Measurements from ENCODE around the gene MMP11.

Gene MMP11

DNA sequence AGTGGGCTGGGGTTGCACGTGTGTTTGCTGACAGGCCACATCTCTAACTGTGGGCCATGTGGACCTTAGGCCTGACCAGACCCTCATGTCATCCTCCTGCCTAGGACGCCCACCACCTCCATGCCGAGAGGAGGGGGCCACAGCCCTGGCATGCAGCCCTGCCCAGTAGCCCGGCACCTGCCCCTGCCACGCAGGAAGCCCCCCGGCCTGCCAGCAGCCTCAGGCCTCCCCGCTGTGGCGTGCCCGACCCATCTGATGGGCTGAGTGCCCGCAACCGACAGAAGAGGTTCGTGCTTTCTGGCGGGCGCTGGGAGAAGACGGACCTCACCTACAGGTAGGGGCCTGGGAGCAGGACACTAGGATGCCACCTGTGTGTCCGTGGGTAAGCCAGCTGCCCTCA is 6.4 kb downstream of the MMP11 start:
- Histone ChIP-seq H3K4me1 (ENCODE audit: control insufficient read depth, low read length) (0 out of 2 replicates have a peak, but pooled peaks cover 4% of the 10 kb centered on the region), H3K27me3 (ENCODE audit: control insufficient read depth, low read length) (no peaks in the 10 kb centered on the region), H4K20me1 (ENCODE audit: control insufficient read depth, insufficient read depth, low read depth, low read length) (no peaks in the 10 kb centered on the region), H3K36me3 (ENCODE audit: control insufficient read depth, low read length) (no peaks in the 10 kb centered on the region), H3K4me3 (ENCODE audit: low read length) (no peak overlapping the region), H3K79me2 (ENCODE audit: control insufficient read depth, low read length) (no peaks in the 10 kb centered on the region), H3K4me2 (ENCODE audit: low read length) (no peak overlapping the region), H3K9me2 (replicated peaks; ENCODE audit: control insufficient read depth, low read length) (no peaks in the 10 kb centered on the region), H3F3A (ENCODE audit: control insufficient read depth, insufficient read depth) (no peaks in the 10 kb centered on the region), H3K27ac (ENCODE audit: low read depth, low read length) (no peak overlapping the region), H3K9me3 (ENCODE audit: control insufficient read depth, insufficient read depth, low read length) (no peaks in the 10 kb centered on the region)
- no peak for TF ChIP-seq CTCF (IDR thresholded peaks at IDR 0.05; ENCODE audit: low read depth, low read length, poor library complexity, severe bottlenecking)
- TF ChIP-seq EZH2phosphoT487 (IDR thresholded peaks at IDR 0.05; ENCODE audit: borderline replicate concordance, low read length) = no peak

GRCh38 chr22:23779731-23780130 is 7.1 kb downstream of the MMP11 start:
- Histone ChIP-seq H3K27me3 (ENCODE audit: control insufficient read depth, low read length) (no peaks in the 10 kb centered on the region), H3K79me2 (ENCODE audit: control insufficient read depth, low read length) (no peaks in the 10 kb centered on the region), H3K4me1 (ENCODE audit: control insufficient read depth, low read length) (peaks cover 8% of the 10 kb centered on the region; the same call in 1 of the 2 replicates), H3K9me2 (replicated peaks; ENCODE audit: control insufficient read depth, low read length) (no peaks in the 10 kb centered on the region), H4K20me1 (ENCODE audit: control insufficient read depth, insufficient read depth, low read depth, low read length) (no peaks in the 10 kb centered on the region), H3K4me3 (ENCODE audit: low read length) (no peak overlapping the region), H3K9me3 (ENCODE audit: control insufficient read depth, insufficient read depth, low read length) (no peaks in the 10 kb centered on the region), H3K36me3 (ENCODE audit: control insufficient read depth, low read length) (no peaks in the 10 kb centered on the region), H3K27ac (ENCODE audit: low read depth, low read length) (no peak overlapping the region), H3K4me2 (ENCODE audit: low read length) (no peak overlapping the region), H3F3A (ENCODE audit: control insufficient read depth, insufficient read depth) (no peaks in the 10 kb centered on the region)
- TF ChIP-seq EZH2phosphoT487 (IDR thresholded peaks at IDR 0.05; ENCODE audit: borderline replicate concordance, low read length) (no peak), CTCF (IDR thresholded peaks at IDR 0.05; ENCODE audit: low read depth, low read length, poor library complexity, severe bottlenecking) (no peak)

- Histone ChIP-seq H3K79me2 (ENCODE audit: control insufficient read depth, low read length) (no peaks in the 10 kb centered on the region), H3K27ac (ENCODE audit: low read depth, low read length) (no peak overlapping the region), H3K9me2 (replicated peaks; ENCODE audit: control insufficient read depth, low read length) (no peaks in the 10 kb centered on the region), H3K4me3 (ENCODE audit: low read length) (no peak overlapping the region), H3K4me1 (ENCODE audit: control insufficient read depth, low read length) (peaks cover 8% of the 10 kb centered on the region; the same call in 1 of the 2 replicates), H3K9me3 (ENCODE audit: control insufficient read depth, insufficient read depth, low read length) (no peaks in the 10 kb centered on the region), H3K27me3 (ENCODE audit: control insufficient read depth, low read length) (no peaks in the 10 kb centered on the region), H4K20me1 (ENCODE audit: control insufficient read depth, insufficient read depth, low read depth, low read length) (no peaks in the 10 kb centered on the region), H3F3A (ENCODE audit: control insufficient read depth, insufficient read depth) (no peaks in the 10 kb centered on the region), H3K36me3 (ENCODE audit: control insufficient read depth, low read length) (no peaks in the 10 kb centered on the region), H3K4me2 (ENCODE audit: low read length) (no peak overlapping the region)
- TF ChIP-seq CTCF (IDR thresholded peaks at IDR 0.05; ENCODE audit: low read depth, low read length, poor library complexity, severe bottlenecking) = no peak
- no peak for TF ChIP-seq EZH2phosphoT487 (IDR thresholded peaks at IDR 0.05; ENCODE audit: borderline replicate concordance, low read length)
Measured at GRCh38 chr22:23780146-23780748, 7.6 kb downstream of the MMP11 start.
